OCI-LY1 (cell line): Measurements from ENCODE around the gene MON2.

Source experiments
- H2AFZ ChIP-seq: fragments of 200-600 bp; sonication (generic), shearing (Covaris generic); 2 replicates; pipeline ENCODE4 v1.6.0; 2014; ENCODE audit warnings: antibody characterized with exemption, mild to moderate bottlenecking, low read length
- H3F3A ChIP-seq: fragments of 200-600 bp; sonication (generic), shearing (Covaris generic); 2 replicates; pipeline ENCODE4 v1.6.0; 2014; ENCODE audit warnings: mild to moderate bottlenecking, antibody characterized with exemption, low read length, moderate library complexity; ENCODE audit not compliant: insufficient read depth
- H3K27ac ChIP-seq: fragments of 200-600 bp; sonication (generic); 2 replicates; pipeline ENCODE4 v1.5.1; 2014; ENCODE audit warnings: low read length, mixed run types, mild to moderate bottlenecking, low read depth; ENCODE audit not compliant: poor library complexity, severe bottlenecking
- H3K27me3 ChIP-seq: fragments of 200-600 bp; sonication (generic); 2 replicates; pipeline ENCODE4 v1.6.0; 2014; ENCODE audit warnings: antibody characterized with exemption, mild to moderate bottlenecking, low read length, moderate library complexity; ENCODE audit not compliant: insufficient read depth
- H3K36me3 ChIP-seq: fragments of 200-600 bp; sonication (generic); 2 replicates; pipeline ENCODE4 v1.6.1; 2014; ENCODE audit warnings: mild to moderate bottlenecking, antibody characterized with exemption, low read length, moderate library complexity, mixed read lengths; ENCODE audit not compliant: insufficient read depth
- H3K4me1 ChIP-seq: fragments of 200-600 bp; sonication (generic); 2 replicates; pipeline ENCODE4 v1.5.1; 2014; ENCODE audit warnings: mild to moderate bottlenecking, low read length, moderate library complexity; ENCODE audit not compliant: insufficient read depth, severe bottlenecking
- H3K4me2 ChIP-seq: fragments of 200-600 bp; sonication (generic), shearing (Covaris generic); 2 replicates; pipeline ENCODE4 v1.6.1; 2014; ENCODE audit warnings: low read length
- H3K4me3 ChIP-seq: fragments of 200-600 bp; sonication (generic); 2 replicates; pipeline ENCODE4 v1.5.1; 2014; ENCODE audit warnings: low read length, low read depth, mild to moderate bottlenecking, mixed read lengths; ENCODE audit not compliant: poor library complexity, severe bottlenecking
- H3K79me2 ChIP-seq: fragments of 200-600 bp; shearing (Covaris generic); 2 replicates; pipeline ENCODE4 v1.6.1; 2016; ENCODE audit warnings: mixed run types, low read length, mixed read lengths; ENCODE audit not compliant: insufficient read depth
- H3K9ac ChIP-seq: fragments of 200-600 bp; sonication (generic), shearing (Covaris generic); 2 replicates; pipeline ENCODE4 v1.6.1; 2014; ENCODE audit warnings: mild to moderate bottlenecking, low read length, mixed read lengths
- H3K9me2 ChIP-seq: fragments of 200-600 bp; sonication (generic), shearing (Covaris generic); 2 replicates; pipeline ENCODE4 v1.6.1; 2014; ENCODE audit warnings: low read depth, mild to moderate bottlenecking, low read length, mixed read lengths
- H3K9me3 ChIP-seq: fragments of 200-600 bp; shearing (Covaris generic); 2 replicates; pipeline ENCODE4 v1.6.1; 2014; ENCODE audit warnings: low read length, mixed read lengths
- H4K20me1 ChIP-seq: fragments of 200-600 bp; sonication (generic), shearing (Covaris generic); 2 replicates; pipeline ENCODE4 v1.6.0; 2016; ENCODE audit warnings: mild to moderate bottlenecking, low read length; ENCODE audit not compliant: insufficient read depth
- EZH2 ChIP-seq: fragments of 200-600 bp; sonication (generic), shearing (Covaris generic); IDR thresholded peaks from 2 replicates; pipeline ENCODE4 v1.8.0; 2017; ENCODE audit warnings: borderline replicate concordance, mixed run types, mild to moderate bottlenecking, antibody characterized with exemption, low read length, moderate library complexity, mixed read lengths
- TF ChIP-seq, protein P1 (sequence below): fragments of 200-600 bp; sonication (generic), shearing (Covaris generic); IDR thresholded peaks from 2 replicates; pipeline ENCODE4 v1.5.1; 2017; ENCODE audit warnings: mild to moderate bottlenecking, antibody characterized with exemption, low read length, moderate library complexity, mixed read lengths

The MON2 gene

DNA sequence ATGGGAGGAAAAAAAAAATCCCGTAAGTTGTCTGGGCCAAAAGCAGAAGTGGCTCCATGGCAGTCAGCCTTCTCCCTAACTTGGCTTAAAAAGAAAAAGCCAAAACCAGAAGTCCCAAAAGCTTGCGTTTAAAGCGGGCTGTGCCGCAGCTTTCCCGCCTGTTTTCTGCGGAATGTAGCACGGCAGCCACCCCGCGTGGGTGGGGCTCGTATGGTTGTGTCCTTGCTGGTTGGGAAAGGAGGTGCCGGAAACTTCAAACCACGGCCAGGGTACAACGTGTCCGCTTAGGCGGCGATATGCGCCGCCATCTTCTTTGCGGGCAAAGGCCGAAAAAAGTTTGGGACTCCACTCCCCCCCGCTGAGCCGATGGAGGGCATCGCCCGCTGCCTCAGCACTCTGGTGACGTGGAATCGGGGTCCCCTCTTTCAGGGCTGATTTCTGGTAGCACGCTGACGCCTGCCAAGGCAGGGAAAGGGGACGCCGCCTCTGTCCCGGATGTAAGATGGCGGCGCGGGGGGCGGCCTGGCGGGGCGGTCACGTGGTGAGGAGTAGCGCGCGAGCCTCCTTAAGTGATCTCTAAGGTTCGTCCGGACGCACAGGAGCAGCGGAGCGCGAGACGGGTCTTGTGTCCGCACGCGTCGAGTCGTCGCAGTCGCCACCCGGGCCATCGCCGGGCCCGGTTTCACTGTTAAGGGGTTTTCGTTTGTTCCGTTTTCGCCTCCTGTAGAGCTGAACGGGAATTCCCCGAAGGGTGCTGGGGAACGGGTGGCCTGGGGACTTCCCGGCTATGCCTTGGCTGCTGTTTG is 135.8 kb downstream of the MON2 start:
- Histone ChIP-seq H3K4me2 (peak overlapping the region; percentile 92), H3K27ac (peak overlapping the region; percentile 96), H3K9me2 (no peaks in the 10 kb centered on the region), H4K20me1 (no peaks in the 10 kb centered on the region), H3K79me2 (peaks cover 17% of the 10 kb centered on the region), H3K36me3 (peaks cover 6% of the 10 kb centered on the region; the same call in 1 of the 2 replicates), H3K4me1 (peaks cover 35% of the 10 kb centered on the region), H3K9me3 (no peaks in the 10 kb centered on the region), H3K27me3 (no peaks in the 10 kb centered on the region), H3K4me3 (peak overlapping the region; percentile 89), H3K9ac (peak overlapping the region; percentile 99), H3F3A (no peaks in the 10 kb centered on the region), H2AFZ (no peak overlapping the region)
- TF ChIP-seq, protein P1, sequence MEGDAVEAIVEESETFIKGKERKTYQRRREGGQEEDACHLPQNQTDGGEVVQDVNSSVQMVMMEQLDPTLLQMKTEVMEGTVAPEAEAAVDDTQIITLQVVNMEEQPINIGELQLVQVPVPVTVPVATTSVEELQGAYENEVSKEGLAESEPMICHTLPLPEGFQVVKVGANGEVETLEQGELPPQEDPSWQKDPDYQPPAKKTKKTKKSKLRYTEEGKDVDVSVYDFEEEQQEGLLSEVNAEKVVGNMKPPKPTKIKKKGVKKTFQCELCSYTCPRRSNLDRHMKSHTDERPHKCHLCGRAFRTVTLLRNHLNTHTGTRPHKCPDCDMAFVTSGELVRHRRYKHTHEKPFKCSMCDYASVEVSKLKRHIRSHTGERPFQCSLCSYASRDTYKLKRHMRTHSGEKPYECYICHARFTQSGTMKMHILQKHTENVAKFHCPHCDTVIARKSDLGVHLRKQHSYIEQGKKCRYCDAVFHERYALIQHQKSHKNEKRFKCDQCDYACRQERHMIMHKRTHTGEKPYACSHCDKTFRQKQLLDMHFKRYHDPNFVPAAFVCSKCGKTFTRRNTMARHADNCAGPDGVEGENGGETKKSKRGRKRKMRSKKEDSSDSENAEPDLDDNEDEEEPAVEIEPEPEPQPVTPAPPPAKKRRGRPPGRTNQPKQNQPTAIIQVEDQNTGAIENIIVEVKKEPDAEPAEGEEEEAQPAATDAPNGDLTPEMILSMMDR, result no peak
- TF ChIP-seq EZH2, result no peak

GRCh38 chr12:62603061-62603810 is 136.6 kb downstream of the MON2 start:
- peaks cover 35% of the 10 kb centered on the region for H3K4me1 ChIP-seq

GRCh38 chr12:62603811-62604098 is 137.1 kb downstream of the MON2 start:
- H3K4me3 ChIP-seq, result peak overlapping the region; percentile 89
- H3K79me2 ChIP-seq, result peaks cover 17% of the 10 kb centered on the region
- TF ChIP-seq, protein P1, result no peak
- no peak for TF ChIP-seq EZH2
- H2AFZ ChIP-seq, result no peak overlapping the region
- no peaks in the 10 kb centered on the region for H4K20me1 ChIP-seq
- peak overlapping the region; percentile 99 for H3K9ac ChIP-seq
- H3F3A ChIP-seq, result no peaks in the 10 kb centered on the region
- H3K27me3 ChIP-seq, result no peaks in the 10 kb centered on the region
- no peaks in the 10 kb centered on the region for H3K9me3 ChIP-seq
- H3K9me2 ChIP-seq, result no peaks in the 10 kb centered on the region
- peaks cover 35% of the 10 kb centered on the region for H3K4me1 ChIP-seq
- H3K4me2 ChIP-seq, result peak overlapping the region; percentile 92
- H3K36me3 ChIP-seq, result peaks cover 6% of the 10 kb centered on the region; the same call in 1 of the 2 replicates
- peak overlapping the region; percentile 96 for H3K27ac ChIP-seq

More at GRCh38 chr12:62603061-62603810, 136.6 kb downstream of the MON2 start:
- no peaks in the 10 kb centered on the region for H3K9me3 ChIP-seq
- H3K9ac ChIP-seq, result peak overlapping the region; percentile 99
- peak overlapping the region; percentile 92 for H3K4me2 ChIP-seq
- no peaks in the 10 kb centered on the region for H3K9me2 ChIP-seq
- no peaks in the 10 kb centered on the region for H3K27me3 ChIP-seq
- peak overlapping the region; percentile 96 for H3K27ac ChIP-seq
- peaks cover 6% of the 10 kb centered on the region; the same call in 1 of the 2 replicates for H3K36me3 ChIP-seq
- H3K79me2 ChIP-seq, result peaks cover 17% of the 10 kb centered on the region
- H3K4me3 ChIP-seq, result peak overlapping the region; percentile 89
- no peak for TF ChIP-seq EZH2
- TF ChIP-seq, protein P1, result peak; percentile 30
- no peak overlapping the region for H2AFZ ChIP-seq
- no peaks in the 10 kb centered on the region for H3F3A ChIP-seq
- H4K20me1 ChIP-seq, result no peaks in the 10 kb centered on the region
